HG02759 (cell line): ENCODE measurements around the gene ZMYND10.
A peak's percentile ranks its signal among the peaks of the same experiment; 100 is the strongest.

Experiments used
- ATAC-seq: cut with Tn5 transposase; IDR thresholded peaks from one replicate; pipeline ENCODE4 v1.9.1; 2021; ENCODE audit warnings: mild to moderate bottlenecking, moderate library complexity; ENCODE audit not compliant: unreplicated experiment

The ZMYND10 gene

GRCh38 chr3:50327129-50327528 lies 18.4 kb downstream of the ZMYND10 start:
- ATAC-seq: no peak

GRCh38 chr3:50326182-50326541 lies 19.4 kb downstream of the ZMYND10 start:
- no peak for ATAC-seq

GRCh38 chr3:50325497-50326181 lies 19.9 kb downstream of the ZMYND10 start:
- no peak for ATAC-seq

- no peak for ATAC-seq
Measured at GRCh38 chr3:50325113-50325480, 20.4 kb downstream of the ZMYND10 start.

GRCh38 chr3:50324351-50325112 lies 21.0 kb downstream of the ZMYND10 start:
- ATAC-seq: no peak

GRCh38 chr3:50323614-50324199 lies 21.8 kb downstream of the ZMYND10 start:
- no peak for ATAC-seq

GRCh38 chr3:50323092-50323600 lies 22.4 kb downstream of the ZMYND10 start:
- no peak for ATAC-seq

- ATAC-seq: no peak
Measured at GRCh38 chr3:50322386-50323091, 23.0 kb downstream of the ZMYND10 start, which contains the start of gene HYAL2. HYAL2 (minus strand) TSS chr3:50322745; CDS start chr3:50320489, 2,256 bp downstream.

- no peak for ATAC-seq
Measured at GRCh38 chr3:50322115-50322385, 23.5 kb downstream of the ZMYND10 start.

GRCh38 chr3:50321336-50322114 lies 24.0 kb downstream of the ZMYND10 start:
- peak; percentile 84 for ATAC-seq

GRCh38 chr3:50320853-50321335 lies 24.6 kb downstream of the ZMYND10 start:
- peak; percentile 64 for ATAC-seq

- ATAC-seq: no peak
Measured at GRCh38 chr3:50319894-50320625, 25.5 kb downstream of the ZMYND10 start.

- ATAC-seq: no peak
Measured at GRCh38 chr3:50319181-50319893, 26.2 kb downstream of the ZMYND10 start.

GRCh38 chr3:50318615-50319014 lies 26.9 kb downstream of the ZMYND10 start:
- no peak for ATAC-seq

- ATAC-seq: no peak
Measured at GRCh38 chr3:50318163-50318562, 27.4 kb downstream of the ZMYND10 start.

GRCh38 chr3:50317300-50317699 lies 28.2 kb downstream of the ZMYND10 start:
- ATAC-seq: no peak

GRCh38 chr3:50316657-50317242 lies 28.8 kb downstream of the ZMYND10 start:
- ATAC-seq: no peak

- ATAC-seq: no peak
Measured at GRCh38 chr3:50314816-50315215, 30.7 kb downstream of the ZMYND10 start.

- no peak for ATAC-seq
Measured at GRCh38 chr3:50314342-50314741, 31.2 kb downstream of the ZMYND10 start.
